HG03060 (cell line): ENCODE results near the gene ACAT2.
"Not testable (repeated sequence)": the region's sequence is repeated elsewhere in the genome, so short reads cannot be mapped to it uniquely, and the experiment has no call there.

ENCODE experiments used
- ATAC-seq: cut with Tn5 transposase; IDR thresholded peaks from one replicate; pipeline ENCODE4 v1.9.1; 2021; ENCODE audit warnings: low read depth, moderate number of reproducible peaks; ENCODE audit not compliant: unreplicated experiment

ACAT2 gene

GRCh38 chr6:159762681-159763293 is 942 bp downstream of the ACAT2 start:
- no peak for ATAC-seq

GRCh38 chr6:159766906-159767305 is 5.1 kb downstream of the ACAT2 start:
- ATAC-seq = no peak

DNA sequence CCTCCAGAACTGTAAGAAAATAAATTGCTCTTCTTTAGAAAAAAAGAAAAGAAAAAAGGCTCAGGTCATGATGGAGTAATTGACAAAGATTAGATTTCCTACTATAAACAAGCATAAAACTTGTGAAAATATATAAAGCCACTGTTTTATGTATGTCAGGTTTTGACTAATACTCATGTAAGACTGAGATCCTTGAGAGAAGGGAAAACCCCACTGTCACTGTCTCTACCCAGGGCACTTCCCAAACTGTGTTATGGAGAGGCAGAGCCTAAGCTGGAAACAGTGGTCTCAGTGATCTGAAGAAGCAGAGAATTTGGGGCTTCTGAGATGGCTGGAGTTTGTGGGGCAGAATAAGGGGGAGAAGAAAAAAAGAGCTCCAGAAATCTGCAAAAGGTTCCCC is 7.6 kb downstream of the ACAT2 start:
- ATAC-seq = no peak

DNA sequence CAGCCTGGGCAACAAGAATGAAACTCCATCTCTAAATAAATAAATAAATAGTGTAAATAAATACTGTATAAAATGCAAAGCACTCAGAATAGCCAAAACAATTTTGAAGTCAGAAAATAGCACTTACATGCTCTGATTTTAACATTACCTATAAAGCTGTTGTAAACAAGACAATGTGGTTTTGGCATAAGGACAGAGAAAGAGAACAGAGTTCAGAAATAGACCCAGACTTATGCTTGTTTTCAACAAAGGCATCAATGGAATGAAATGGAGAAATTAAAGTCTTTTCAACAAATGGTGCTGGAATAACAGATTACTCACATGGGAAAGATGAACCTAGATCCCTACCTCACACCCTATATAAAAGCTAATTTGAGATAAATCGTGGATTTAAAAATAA is 10.4 kb downstream of the ACAT2 start:
- ATAC-seq = no peak

DNA sequence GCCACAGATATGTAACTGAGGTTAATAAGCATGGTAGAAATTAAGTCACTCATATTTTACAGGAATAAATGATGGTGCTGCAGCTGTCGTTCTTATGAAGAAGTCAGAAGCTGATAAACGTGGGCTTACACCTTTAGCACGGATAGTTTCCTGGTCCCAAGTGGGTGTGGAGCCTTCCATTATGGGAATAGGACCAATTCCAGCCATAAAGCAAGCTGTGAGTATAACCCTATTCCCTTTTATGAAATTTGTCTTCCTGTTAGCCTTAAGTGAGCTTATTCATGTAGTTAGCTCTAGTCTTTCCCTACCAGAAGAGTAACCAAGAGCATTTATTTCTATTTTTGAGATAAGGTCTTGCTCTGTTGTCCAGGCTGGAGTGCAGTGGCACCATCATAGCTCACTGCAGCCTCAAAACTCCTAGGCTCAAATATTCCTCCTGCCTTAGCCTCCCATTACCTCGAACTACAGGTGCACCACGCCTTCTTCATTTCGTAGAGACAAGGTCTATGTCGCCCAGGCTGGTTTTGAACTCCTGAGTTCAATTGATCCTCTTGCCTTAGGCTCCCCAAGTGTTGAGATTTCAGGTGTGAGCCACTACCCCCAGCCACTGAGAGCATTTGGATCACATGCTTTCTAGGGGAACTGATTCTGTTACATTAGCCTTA is 15.5 kb downstream of the ACAT2 start:
- ATAC-seq = no peak

DNA sequence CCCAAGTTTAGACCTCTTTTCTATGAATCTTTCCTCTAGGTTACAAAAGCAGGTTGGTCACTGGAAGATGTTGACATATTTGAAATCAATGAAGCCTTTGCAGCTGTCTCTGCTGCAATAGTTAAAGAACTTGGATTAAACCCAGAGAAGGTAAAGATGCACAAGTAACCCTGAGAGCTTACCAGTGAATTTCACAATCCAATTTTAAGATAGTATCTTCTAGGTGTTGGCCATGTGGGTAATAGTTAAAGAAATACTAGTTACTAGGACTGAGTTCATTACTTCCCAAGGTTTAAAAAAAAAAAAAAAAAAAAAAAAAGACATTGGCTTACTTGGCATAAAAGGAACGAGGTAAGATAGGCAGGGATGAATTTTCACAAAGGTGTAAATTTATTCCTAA is 16.3 kb downstream of the ACAT2 start:
- no peak for ATAC-seq

DNA sequence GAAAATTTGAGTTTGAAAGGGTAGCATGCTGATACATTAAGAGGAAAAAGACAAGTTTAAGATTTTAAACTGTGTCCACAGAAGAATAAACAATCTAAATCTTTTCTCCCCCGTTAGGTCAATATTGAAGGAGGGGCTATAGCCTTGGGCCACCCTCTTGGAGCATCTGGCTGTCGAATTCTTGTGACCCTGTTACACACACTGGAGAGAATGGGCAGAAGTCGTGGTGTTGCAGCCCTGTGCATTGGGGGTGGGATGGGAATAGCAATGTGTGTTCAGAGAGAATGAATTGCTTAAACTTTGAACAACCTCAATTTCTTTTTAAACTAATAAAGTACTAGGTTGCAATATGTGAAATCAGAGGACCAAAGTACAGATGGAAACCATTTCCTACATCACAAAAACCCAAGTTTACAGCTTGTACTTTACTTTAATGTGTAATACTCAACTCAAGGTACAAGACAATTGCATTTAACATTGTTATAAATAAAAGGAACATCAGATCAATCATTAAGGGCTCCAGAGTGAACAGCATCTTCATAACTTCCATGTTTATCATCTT is 16.8 kb downstream of the ACAT2 start:
- no peak for ATAC-seq

DNA sequence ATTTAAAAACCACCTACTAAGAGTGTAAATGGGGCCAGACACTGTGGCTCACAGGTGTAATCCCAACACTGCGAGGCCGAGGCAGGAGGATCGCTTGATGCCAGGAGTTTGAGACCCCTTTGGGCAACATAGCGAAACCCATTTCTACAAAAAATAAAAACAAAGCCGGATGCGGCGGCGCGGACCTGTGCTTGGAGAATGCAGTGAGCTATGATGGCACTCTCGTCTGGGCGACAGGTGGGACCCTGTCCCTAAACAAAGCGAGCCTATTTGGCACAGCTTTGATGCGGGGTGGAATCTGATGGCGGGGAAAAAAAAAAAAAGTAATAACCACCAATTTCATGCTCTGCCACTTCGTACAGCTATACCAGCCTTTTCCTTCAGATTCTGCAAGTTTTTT is 26.4 kb downstream of the ACAT2 start:
- no peak for ATAC-seq

DNA sequence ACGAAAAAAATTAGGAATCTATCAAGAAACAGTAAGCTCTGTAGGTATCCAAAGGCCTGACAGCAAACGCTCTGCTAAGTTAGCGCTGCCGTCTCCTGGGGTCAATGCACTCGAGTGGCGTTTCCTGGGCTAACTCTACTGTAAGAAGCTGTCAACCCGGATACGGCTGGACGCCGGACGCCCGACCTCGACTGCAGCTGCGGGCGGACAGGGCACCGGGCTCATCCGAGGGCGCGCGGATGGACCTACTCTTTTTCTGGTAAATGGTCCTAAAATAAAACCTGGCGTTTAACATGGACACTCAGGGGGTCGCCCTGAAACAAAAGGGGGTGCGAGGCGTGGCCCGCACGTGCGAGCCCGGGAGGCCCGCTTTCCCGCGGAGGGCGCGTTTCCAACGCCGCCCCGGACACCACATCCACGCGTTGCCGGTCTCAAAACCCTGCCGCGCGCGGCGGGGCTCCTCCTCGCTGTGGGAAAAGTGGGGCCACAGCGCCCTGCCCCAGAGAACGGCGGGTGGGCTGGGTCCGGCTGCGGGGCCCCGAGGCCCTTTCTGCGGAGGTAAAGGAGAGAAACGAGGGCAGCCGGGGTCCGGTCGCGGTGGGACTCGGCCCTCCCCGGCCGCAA is 27.0 kb downstream of the ACAT2 start:
- ATAC-seq = no peak

- peak; percentile 65 for ATAC-seq
Measured at GRCh38 chr6:159789377-159790148, 27.7 kb downstream of the ACAT2 start, which contains the start of gene TCP1. TCP1 (minus strand) TSS chr6:159789602; CDS start chr6:159789468, 134 bp downstream.

- ATAC-seq = peak; percentile 83
Measured at GRCh38 chr6:159790149-159790955, 28.5 kb downstream of the ACAT2 start, which contains the start of gene MRPL18. MRPL18 (plus strand) TSS chr6:159790467; CDS start chr6:159790588, 121 bp downstream.

- no peak for ATAC-seq
Measured at GRCh38 chr6:159790956-159791598, 29.2 kb downstream of the ACAT2 start.

- ATAC-seq = not testable (repeated sequence)
Measured at GRCh38 chr6:159794976-159795375, 33.1 kb downstream of the ACAT2 start.

GRCh38 chr6:159797554-159797953 is 35.7 kb downstream of the ACAT2 start:
- no peak for ATAC-seq

DNA sequence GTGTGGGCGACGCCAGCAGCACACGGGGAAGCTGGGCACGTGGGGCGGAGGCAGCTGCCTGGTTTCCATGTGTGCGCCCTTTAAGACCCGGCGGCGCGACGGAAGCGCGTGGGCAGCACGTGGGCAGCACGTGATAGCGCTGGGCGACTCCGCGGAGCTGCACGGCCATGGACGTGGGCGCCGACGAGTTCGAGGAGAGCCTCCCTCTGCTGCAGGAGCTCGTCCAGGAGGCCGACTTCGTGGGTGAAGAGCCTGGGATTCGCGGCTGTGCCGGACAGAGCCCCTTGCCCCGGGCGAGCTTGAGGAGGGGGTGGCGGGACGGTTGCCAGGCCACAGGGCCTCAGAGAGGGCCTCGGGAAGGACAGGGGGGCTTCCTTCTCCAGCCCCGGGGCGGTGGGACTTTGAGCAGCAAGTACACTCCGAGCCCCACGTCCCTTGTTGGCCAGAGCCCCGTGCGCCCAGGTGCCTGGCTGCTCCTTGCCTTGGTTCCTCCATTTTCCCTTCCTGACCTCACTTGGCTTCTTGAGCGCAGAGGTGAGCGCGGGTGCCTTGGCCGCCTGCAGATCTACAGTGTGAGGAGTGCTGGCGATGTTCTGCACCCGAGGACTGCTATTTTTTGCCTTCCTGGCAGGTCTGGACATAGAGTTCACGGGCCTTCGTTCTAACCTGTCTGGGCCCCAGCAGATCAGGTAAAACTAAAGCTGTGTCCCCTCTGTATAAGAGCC is 38.5 kb downstream of the ACAT2 start, which contains the start of gene PNLDC1:
PNLDC1 (plus strand) TSS at position 136 of the 725 bp plus-strand sequence; CDS start at position 168, 32 bp downstream.
- ATAC-seq = no peak

- ATAC-seq = no peak
Measured at GRCh38 chr6:159801935-159802334, 40.1 kb downstream of the ACAT2 start.

DNA sequence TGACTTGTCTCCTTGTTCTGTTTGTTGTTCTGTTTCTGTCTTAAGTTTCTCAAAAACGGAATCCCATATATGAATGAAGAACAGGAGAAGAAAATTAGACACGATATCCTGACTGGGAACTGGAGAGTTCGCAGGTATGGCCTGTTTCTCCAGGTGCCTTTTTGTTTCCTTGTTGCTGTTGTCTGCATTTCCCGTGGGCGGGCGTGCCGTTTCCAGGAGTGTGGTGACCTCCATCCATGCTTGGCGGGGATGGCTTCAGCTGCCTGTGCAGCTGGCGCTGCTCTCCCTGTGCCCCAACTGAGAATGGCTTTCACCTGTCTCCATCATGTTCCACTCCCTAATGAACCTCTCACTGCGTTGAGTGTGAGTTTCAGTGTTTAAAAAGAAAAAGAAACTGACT is 42.7 kb downstream of the ACAT2 start:
- ATAC-seq = no peak

DNA sequence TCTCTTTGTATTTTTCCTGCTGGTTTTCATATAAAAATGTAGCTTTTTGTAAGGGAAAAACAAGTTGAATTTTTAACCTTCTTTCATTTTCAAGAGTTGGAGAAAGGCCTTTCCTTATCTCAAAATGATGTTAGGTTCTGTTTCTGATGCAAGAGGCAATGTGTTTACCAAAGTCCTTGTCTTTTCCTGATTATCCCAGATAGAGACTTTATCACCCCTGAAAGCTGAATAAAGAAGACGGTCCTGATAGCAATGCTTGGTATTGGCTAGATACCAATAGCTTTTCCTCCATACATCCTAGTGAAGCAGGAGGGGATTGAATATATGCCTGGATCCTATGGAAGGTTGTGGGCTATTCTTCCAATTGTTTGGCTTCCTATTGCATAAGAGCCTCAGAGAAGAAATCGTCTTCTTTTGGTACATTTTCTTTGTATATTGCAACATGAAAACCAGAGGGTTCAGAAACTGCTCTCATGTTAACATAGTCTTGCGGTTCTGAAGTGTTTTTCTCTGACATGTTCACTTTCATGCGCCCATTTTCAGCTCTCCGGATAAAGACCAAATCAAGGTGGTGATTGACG is 43.7 kb downstream of the ACAT2 start:
- ATAC-seq = no peak
